ENCODE measurements around the gene RPL10A.

The RPL10A gene

DNA sequence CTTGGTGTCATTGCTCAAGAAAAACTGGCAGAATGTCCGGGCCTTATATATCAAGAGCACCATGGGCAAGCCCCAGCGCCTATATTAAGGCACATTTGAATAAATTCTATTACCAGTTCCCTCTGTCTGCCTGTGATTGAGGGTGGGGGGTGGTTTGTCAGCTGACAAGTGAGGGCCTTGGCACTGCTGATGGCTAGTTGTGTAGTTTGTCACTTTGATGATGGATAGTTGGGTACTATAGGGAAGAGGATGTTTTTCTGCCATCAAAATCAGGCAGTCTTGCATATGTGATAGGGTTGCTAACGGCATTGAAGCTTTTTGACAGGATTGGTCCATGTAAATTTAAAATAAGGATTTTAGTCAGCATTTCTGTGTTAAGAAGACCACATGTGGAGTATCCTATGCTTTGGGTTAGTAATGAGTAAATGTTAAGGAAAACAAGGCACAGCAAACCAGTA is 2.5 kb downstream of the RPL10A start:
- H3K9me3 ChIP-seq (ENCODE audit: control insufficient read depth, insufficient read depth, low read length), result no peaks in the 10 kb centered on the region
- peak overlapping the region; percentile 97 for H3K4me3 ChIP-seq (ENCODE audit: low read depth, low read length)
- peaks cover 18% of the 10 kb centered on the region for H3K4me1 ChIP-seq (ENCODE audit: control insufficient read depth, insufficient read depth, low read length)
- peaks cover 59% of the 10 kb centered on the region for H3K36me3 ChIP-seq (ENCODE audit: control insufficient read depth, insufficient read depth, low read length)
- H3K9ac ChIP-seq (ENCODE audit: low read depth, low read length), result no peak overlapping the region
- H3K27me3 ChIP-seq (ENCODE audit: control insufficient read depth, insufficient read depth, low read length), result peaks cover 4% of the 10 kb centered on the region

DNA sequence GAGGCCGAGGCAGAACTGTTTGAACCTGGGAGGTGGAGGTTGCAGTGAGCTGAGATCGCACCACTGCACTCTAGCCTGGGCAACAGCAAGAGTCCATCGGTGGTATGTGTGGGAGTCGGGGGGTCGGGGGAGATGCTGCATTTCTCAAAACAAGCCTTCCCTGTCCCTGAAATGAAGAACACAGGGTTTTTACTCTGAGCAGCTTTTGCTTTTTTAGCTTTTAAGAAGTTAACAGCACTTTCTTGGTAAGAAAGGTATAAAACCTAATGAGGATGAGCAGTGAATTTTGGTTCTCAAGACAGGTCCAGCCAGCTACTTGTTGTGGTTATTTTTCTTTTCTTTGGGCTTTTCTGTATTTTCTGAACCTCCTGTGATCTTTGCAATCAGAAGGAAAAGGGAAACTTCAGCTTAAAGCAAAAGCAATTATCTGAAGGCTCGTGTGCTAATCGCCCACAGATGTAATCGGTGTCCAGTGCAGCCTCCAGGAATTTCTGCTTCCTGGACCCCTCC is 3.7 kb downstream of the RPL10A start:
- H3K9ac ChIP-seq (ENCODE audit: low read depth, low read length), result no peak overlapping the region
- H3K4me1 ChIP-seq (ENCODE audit: control insufficient read depth, insufficient read depth, low read length), result peaks cover 18% of the 10 kb centered on the region
- H3K36me3 ChIP-seq (ENCODE audit: control insufficient read depth, insufficient read depth, low read length), result peaks cover 55% of the 10 kb centered on the region
- peaks cover 4% of the 10 kb centered on the region for H3K27me3 ChIP-seq (ENCODE audit: control insufficient read depth, insufficient read depth, low read length)
- H3K9me3 ChIP-seq (ENCODE audit: control insufficient read depth, insufficient read depth, low read length), result no peaks in the 10 kb centered on the region
- H3K4me3 ChIP-seq (ENCODE audit: low read depth, low read length), result no peak overlapping the region

DNA sequence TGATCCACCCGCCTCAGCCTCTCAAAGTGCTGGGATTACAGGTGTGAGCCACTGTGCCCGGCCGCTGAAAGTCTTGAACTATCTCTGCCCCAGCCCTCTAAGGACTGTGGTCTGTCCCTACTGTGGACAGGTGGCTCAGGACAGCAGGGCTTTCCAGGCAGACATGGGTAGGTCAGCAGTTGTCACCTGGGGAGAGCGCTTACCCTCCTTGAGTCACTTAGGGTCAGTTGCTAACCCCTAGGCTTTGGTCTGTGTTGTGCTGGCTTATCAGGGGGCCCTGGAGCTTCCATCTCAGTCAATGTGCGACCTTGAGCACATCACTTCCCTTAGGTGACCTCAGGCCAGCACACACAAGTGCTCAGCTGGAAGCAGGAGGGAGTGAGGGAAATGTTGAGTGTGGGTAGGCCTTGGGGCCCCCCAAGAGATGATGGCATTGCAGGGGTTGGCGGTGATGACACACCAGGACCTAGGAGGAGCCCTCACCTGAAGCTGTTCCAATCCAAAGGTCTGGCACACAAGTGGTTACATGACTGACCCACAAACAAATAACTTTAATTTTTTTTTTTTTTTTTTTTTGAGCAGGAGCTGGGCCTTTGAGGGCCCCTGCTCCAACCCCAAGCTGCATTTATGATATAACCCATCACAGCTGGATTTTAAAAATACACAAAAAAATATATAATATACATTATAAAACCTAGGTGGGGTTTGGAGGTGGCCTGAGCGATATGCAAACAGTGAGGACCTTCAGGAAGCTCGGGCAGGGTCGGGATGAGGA is 5.1 kb downstream of the RPL10A start:
- Histone ChIP-seq H3K9ac (ENCODE audit: low read depth, low read length) (no peak overlapping the region), H3K36me3 (ENCODE audit: control insufficient read depth, insufficient read depth, low read length) (peaks cover 59% of the 10 kb centered on the region), H3K4me1 (ENCODE audit: control insufficient read depth, insufficient read depth, low read length) (peaks cover 16% of the 10 kb centered on the region), H3K4me3 (ENCODE audit: low read depth, low read length) (no peak overlapping the region), H3K9me3 (ENCODE audit: control insufficient read depth, insufficient read depth, low read length) (no peaks in the 10 kb centered on the region), H3K27me3 (ENCODE audit: control insufficient read depth, insufficient read depth, low read length) (no peaks in the 10 kb centered on the region)

GRCh38 chr6:35473850-35474130 is 5.6 kb downstream of the RPL10A start:
- H3K4me1 ChIP-seq (ENCODE audit: control insufficient read depth, insufficient read depth, low read length), result peaks cover 16% of the 10 kb centered on the region
- H3K27me3 ChIP-seq (ENCODE audit: control insufficient read depth, insufficient read depth, low read length), result no peaks in the 10 kb centered on the region
- no peak overlapping the region for H3K9ac ChIP-seq (ENCODE audit: low read depth, low read length)
- no peaks in the 10 kb centered on the region for H3K9me3 ChIP-seq (ENCODE audit: control insufficient read depth, insufficient read depth, low read length)
- no peak overlapping the region for H3K4me3 ChIP-seq (ENCODE audit: low read depth, low read length)
- peaks cover 59% of the 10 kb centered on the region for H3K36me3 ChIP-seq (ENCODE audit: control insufficient read depth, insufficient read depth, low read length)

GRCh38 chr6:35474131-35474941 is 6.1 kb downstream of the RPL10A start:
- Histone ChIP-seq H3K27me3 (ENCODE audit: control insufficient read depth, insufficient read depth, low read length) (no peaks in the 10 kb centered on the region), H3K4me3 (ENCODE audit: low read depth, low read length) (no peak overlapping the region), H3K9me3 (ENCODE audit: control insufficient read depth, insufficient read depth, low read length) (no peaks in the 10 kb centered on the region), H3K4me1 (ENCODE audit: control insufficient read depth, insufficient read depth, low read length) (peaks cover 16% of the 10 kb centered on the region), H3K9ac (ENCODE audit: low read depth, low read length) (no peak overlapping the region), H3K36me3 (ENCODE audit: control insufficient read depth, insufficient read depth, low read length) (peaks cover 53% of the 10 kb centered on the region)

- H3K9ac ChIP-seq (ENCODE audit: low read depth, low read length), result no peak overlapping the region
- peaks cover 52% of the 10 kb centered on the region for H3K36me3 ChIP-seq (ENCODE audit: control insufficient read depth, insufficient read depth, low read length)
- no peaks in the 10 kb centered on the region for H3K9me3 ChIP-seq (ENCODE audit: control insufficient read depth, insufficient read depth, low read length)
- H3K27me3 ChIP-seq (ENCODE audit: control insufficient read depth, insufficient read depth, low read length), result no peaks in the 10 kb centered on the region
- H3K4me3 ChIP-seq (ENCODE audit: low read depth, low read length), result no peak overlapping the region
- H3K4me1 ChIP-seq (ENCODE audit: control insufficient read depth, insufficient read depth, low read length), result peaks cover 11% of the 10 kb centered on the region
Measured at GRCh38 chr6:35474942-35475570, 6.9 kb downstream of the RPL10A start.

DNA sequence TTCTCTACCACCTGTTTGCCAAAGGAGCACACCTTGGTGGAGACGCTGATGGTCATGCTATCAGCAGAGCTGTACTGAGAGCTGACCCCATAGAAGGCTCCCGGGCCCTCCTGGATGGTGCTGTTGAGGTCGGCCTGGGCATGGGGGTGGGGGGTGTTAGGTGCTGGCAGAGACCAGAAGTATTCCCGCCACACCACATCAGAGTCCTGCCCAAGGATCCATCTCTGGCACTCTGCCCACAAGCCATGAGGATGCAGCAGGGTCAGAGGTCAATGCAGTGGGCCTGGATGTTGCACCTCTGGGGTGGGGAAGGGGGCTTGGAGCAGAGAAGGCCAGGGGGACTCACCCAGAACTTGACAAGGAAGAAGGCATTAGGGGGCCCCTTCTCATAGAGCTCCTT is 7.4 kb downstream of the RPL10A start:
- no peak overlapping the region for H3K4me3 ChIP-seq (ENCODE audit: low read depth, low read length)
- peaks cover 48% of the 10 kb centered on the region for H3K36me3 ChIP-seq (ENCODE audit: control insufficient read depth, insufficient read depth, low read length)
- no peak overlapping the region for H3K9ac ChIP-seq (ENCODE audit: low read depth, low read length)
- no peaks in the 10 kb centered on the region for H3K9me3 ChIP-seq (ENCODE audit: control insufficient read depth, insufficient read depth, low read length)
- H3K27me3 ChIP-seq (ENCODE audit: control insufficient read depth, insufficient read depth, low read length), result no peaks in the 10 kb centered on the region
- H3K4me1 ChIP-seq (ENCODE audit: control insufficient read depth, insufficient read depth, low read length), result peaks cover 8% of the 10 kb centered on the region

GRCh38 chr6:35476004-35476403 is 7.8 kb downstream of the RPL10A start:
- H3K27me3 ChIP-seq (ENCODE audit: control insufficient read depth, insufficient read depth, low read length), result no peaks in the 10 kb centered on the region
- H3K36me3 ChIP-seq (ENCODE audit: control insufficient read depth, insufficient read depth, low read length), result peaks cover 43% of the 10 kb centered on the region
- no peak overlapping the region for H3K9ac ChIP-seq (ENCODE audit: low read depth, low read length)
- no peak overlapping the region for H3K4me3 ChIP-seq (ENCODE audit: low read depth, low read length)
- peaks cover 4% of the 10 kb centered on the region for H3K4me1 ChIP-seq (ENCODE audit: control insufficient read depth, insufficient read depth, low read length)
- H3K9me3 ChIP-seq (ENCODE audit: control insufficient read depth, insufficient read depth, low read length), result no peaks in the 10 kb centered on the region

GRCh38 chr6:35477028-35477427 is 8.8 kb downstream of the RPL10A start:
- Histone ChIP-seq H3K4me1 (ENCODE audit: control insufficient read depth, insufficient read depth, low read length) (no peaks in the 10 kb centered on the region), H3K36me3 (ENCODE audit: control insufficient read depth, insufficient read depth, low read length) (peaks cover 35% of the 10 kb centered on the region), H3K9ac (ENCODE audit: low read depth, low read length) (no peak overlapping the region)

DNA sequence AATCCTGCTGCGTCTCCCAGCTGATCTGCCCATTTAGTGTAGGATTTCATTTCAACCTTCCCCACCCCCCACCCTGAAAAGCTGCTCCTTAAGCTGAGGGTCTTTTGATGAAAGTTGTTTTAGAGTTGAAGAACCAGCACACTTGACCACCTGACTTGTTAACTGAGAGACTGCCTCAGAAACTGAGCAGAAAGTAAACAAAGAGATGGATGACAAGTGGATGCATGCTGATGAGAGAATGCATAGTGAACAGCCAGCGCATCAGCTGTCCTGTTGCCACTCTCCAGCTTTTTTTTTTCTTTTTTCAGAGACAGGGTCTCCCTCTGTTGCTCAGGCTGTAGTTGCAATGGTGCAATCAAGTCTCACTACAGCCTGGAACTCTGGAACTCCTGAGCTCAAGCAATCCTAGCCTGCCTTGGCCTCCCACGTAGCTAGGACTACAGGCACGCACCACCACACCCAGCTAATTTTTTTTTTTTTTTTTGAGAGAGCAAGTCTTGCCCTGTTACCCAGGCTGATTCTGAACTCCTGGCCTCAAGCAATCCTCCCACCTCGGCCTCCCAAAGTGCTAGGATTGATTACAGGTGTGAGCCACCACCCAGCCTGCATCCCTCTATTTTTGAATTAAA is 9.5 kb downstream of the RPL10A start:
- Histone ChIP-seq H3K9me3 (ENCODE audit: control insufficient read depth, insufficient read depth, low read length) (no peaks in the 10 kb centered on the region), H3K4me3 (ENCODE audit: low read depth, low read length) (no peak overlapping the region), H3K4me1 (ENCODE audit: control insufficient read depth, insufficient read depth, low read length) (no peaks in the 10 kb centered on the region), H3K36me3 (ENCODE audit: control insufficient read depth, insufficient read depth, low read length) (peaks cover 31% of the 10 kb centered on the region), H3K27me3 (ENCODE audit: control insufficient read depth, insufficient read depth, low read length) (no peaks in the 10 kb centered on the region), H3K9ac (ENCODE audit: low read depth, low read length) (no peak overlapping the region)

More at GRCh38 chr6:35477028-35477427, 8.8 kb downstream of the RPL10A start:
- no peak overlapping the region for H3K4me3 ChIP-seq (ENCODE audit: low read depth, low read length)
- H3K27me3 ChIP-seq (ENCODE audit: control insufficient read depth, insufficient read depth, low read length), result no peaks in the 10 kb centered on the region
- H3K9me3 ChIP-seq (ENCODE audit: control insufficient read depth, insufficient read depth, low read length), result no peaks in the 10 kb centered on the region

- Histone ChIP-seq H3K9me3 (ENCODE audit: control insufficient read depth, insufficient read depth, low read length) (no peaks in the 10 kb centered on the region), H3K4me1 (ENCODE audit: control insufficient read depth, insufficient read depth, low read length) (no peaks in the 10 kb centered on the region), H3K9ac (ENCODE audit: low read depth, low read length) (no peak overlapping the region), H3K4me3 (ENCODE audit: low read depth, low read length) (no peak overlapping the region), H3K36me3 (ENCODE audit: control insufficient read depth, insufficient read depth, low read length) (peaks cover 26% of the 10 kb centered on the region), H3K27me3 (ENCODE audit: control insufficient read depth, insufficient read depth, low read length) (no peaks in the 10 kb centered on the region)
Measured at GRCh38 chr6:35478259-35478658, 10.1 kb downstream of the RPL10A start.
